Measurements from ENCODE around the gene WBP1.
A peak's percentile ranks its signal among the peaks of the same experiment; 100 is the strongest.

The WBP1 gene

GRCh38 chr2:74507145-74507925 lies 49.1 kb downstream of the WBP1 start, which contains the start of gene PCGF1:
PCGF1 (minus strand) TSS chr2:74507695; CDS start chr2:74507668, 27 bp downstream.
- peak; percentile 57 for TF ChIP-seq CTCF (IDR thresholded peaks at IDR 0.05; ENCODE audit: low read depth, low read length, missing control alignments)
- peak within 1 kb of the TSS; percentile 79 for H3K4me3 ChIP-seq (ENCODE audit: low read depth, low read length)
- DNase-seq (ENCODE audit: low read depth): peak; percentile 96

DNA sequence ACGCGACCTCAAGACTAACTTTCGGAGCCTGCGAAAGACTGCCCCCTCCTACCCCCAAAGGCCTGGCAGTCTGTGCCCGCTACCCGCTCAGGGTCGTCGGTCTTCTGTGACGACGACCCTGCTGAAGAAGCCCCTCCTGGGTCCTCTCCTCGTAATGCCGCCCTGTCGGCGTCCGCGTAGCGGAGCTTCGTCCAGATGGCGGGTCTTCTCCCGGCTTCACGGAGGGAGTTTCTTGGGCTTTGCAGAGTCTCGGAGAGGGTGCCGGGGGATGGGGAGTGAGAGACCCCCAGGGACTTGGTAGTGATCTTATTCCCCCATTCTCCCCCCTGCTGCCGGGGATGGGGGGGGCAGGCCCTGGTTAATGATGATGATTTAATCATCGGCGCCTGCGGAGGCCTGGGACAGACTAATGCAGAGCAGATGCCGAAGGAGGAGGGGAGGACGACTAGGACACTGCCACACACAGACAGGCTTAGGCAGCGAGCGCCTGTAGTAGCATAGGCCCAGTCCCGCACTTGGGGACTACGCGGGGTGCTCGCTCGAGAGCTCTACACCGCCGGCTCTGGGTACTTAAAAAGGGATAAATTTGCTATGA lies 49.8 kb downstream of the WBP1 start:
- H3K4me3 ChIP-seq (ENCODE audit: low read depth, low read length): peak overlapping the region; percentile 79
- DNase-seq (ENCODE audit: low read depth): no peak
- no peak for TF ChIP-seq CTCF (IDR thresholded peaks at IDR 0.05; ENCODE audit: low read depth, low read length, missing control alignments)

- no peak overlapping the region for H3K4me3 ChIP-seq (ENCODE audit: low read depth, low read length)
- no peak for DNase-seq (ENCODE audit: low read depth)
- no peak for TF ChIP-seq CTCF (IDR thresholded peaks at IDR 0.05; ENCODE audit: low read depth, low read length, missing control alignments)
These were observed 52.0 kb downstream of the WBP1 start for GRCh38 chr2:74510272-74510671.

All from GM12864 (cell line).